Subcutaneous adipose tissue (tissue), 4 donors: ENCODE results near the gene PCSK5. TPM values are rescaled to one million over a fixed set of nuclear protein-coding genes. Genes with fewer than 3 reads are reported as not detected.

Source experiments
- total RNA-seq, 4 donors: library from RNA; depleted of rRNA; stranded (reverse); fragments of >200 nt; gene quantifications; one replicate each; pipeline ENCODE4 v1.1.0, GENCODE V29; 2016
- TF ChIP-seq, protein P1 (sequence below): fragments of 450-650 bp; IDR thresholded peaks from one replicate; pipeline ENCODE4 v1.5.1; 2016; ENCODE audit warnings: low read depth, mild to moderate bottlenecking, control low read depth, antibody characterized with exemption, moderate library complexity

The PCSK5 gene
- total RNA-seq, 4 donors from 2014 or later = 18.4 to 36.4 (median 20.1) TPM

DNA sequence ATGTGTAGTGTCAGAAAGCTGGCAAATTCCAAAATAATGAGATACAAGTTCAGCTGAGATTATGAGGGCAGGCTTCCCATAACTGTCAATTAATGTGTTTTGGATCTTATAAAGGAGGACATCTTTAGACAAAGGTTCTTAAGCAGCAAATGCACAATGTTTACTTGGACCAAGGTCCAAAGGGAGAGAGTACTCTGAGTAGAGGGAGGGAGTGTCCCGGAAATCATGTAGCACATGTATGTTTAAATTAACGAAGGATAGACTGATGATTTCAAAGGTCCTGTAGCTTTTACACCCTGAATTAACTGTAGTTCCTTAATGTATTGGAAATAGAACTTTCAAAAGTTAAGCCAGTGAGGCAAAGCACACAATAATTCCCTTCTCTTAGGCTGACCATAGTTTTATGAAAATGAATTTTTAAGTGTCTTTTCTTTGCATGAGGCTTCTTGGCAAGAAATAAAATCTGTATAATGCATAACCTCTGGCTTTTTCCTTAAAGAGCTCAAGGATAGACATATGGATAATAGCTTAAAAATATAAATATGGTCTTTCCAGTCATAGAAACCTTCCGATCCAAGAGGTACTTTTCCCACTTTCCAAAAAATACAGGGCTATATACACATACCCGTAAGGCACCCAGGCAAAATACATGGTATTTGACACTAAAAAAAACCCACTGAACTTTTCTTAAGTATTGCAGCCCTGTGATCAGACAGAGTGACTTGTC lies 93.0 kb downstream of the PCSK5 start:
- TF ChIP-seq, protein P1, sequence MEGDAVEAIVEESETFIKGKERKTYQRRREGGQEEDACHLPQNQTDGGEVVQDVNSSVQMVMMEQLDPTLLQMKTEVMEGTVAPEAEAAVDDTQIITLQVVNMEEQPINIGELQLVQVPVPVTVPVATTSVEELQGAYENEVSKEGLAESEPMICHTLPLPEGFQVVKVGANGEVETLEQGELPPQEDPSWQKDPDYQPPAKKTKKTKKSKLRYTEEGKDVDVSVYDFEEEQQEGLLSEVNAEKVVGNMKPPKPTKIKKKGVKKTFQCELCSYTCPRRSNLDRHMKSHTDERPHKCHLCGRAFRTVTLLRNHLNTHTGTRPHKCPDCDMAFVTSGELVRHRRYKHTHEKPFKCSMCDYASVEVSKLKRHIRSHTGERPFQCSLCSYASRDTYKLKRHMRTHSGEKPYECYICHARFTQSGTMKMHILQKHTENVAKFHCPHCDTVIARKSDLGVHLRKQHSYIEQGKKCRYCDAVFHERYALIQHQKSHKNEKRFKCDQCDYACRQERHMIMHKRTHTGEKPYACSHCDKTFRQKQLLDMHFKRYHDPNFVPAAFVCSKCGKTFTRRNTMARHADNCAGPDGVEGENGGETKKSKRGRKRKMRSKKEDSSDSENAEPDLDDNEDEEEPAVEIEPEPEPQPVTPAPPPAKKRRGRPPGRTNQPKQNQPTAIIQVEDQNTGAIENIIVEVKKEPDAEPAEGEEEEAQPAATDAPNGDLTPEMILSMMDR = no peak

DNA sequence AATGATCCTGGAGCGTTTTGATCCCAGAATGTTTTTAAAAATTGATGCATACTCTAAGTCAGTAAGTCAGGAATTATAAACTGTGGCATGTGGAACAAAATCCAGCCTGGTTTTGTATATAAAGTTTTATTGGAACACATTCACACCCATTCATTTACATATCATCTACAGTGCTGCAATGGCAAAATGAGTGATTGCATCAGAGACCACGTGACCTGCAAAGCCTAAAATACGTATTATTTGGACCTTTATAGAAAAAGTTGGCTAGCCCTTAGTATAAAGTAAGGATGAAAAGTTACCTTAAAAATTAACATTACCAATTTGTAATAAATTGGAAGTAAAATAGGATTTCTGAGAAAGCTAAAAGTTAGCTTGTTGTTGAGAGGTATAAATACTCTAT lies 95.0 kb downstream of the PCSK5 start:
- TF ChIP-seq, protein P1 = no peak

DNA sequence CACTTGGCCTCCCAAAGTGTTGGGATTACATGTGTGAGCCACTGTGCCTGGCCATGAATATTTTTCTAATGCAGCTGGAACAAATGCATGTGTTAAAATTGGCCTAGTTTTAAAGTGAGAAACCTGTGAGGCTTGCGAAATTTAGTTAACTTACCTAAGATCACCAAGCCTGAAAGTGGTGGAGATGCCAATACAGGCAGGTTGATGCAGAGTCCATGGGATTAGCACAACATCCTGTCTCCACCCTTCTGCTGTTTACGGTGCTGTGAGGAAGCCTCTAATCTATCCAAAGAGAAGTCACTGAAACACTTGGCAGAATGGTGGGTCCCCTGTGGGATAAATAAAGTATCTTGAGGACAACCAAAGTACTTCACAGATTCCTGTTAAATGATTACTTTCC lies 98.2 kb downstream of the PCSK5 start:
- TF ChIP-seq, protein P1 = no peak

DNA sequence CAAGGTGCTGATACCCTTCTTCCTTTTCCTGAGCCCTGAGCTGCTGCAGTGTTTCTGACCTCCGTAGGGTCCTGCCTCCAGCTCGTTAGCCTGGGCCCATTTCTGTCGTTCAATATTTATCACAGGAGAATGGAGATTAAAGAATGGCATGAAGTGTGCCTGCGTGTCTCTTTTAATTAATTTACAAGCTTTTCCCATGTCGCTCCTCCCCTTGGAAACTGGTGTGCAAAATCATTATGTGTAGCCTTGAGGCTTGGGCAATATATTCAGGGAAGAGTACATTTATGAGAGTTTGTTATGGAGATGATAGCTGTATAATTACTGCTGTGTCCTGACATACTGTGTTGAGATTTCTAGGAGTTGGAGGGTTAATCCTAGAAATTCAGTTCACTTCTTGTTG lies 99.7 kb downstream of the PCSK5 start:
- TF ChIP-seq, protein P1 = no peak

DNA sequence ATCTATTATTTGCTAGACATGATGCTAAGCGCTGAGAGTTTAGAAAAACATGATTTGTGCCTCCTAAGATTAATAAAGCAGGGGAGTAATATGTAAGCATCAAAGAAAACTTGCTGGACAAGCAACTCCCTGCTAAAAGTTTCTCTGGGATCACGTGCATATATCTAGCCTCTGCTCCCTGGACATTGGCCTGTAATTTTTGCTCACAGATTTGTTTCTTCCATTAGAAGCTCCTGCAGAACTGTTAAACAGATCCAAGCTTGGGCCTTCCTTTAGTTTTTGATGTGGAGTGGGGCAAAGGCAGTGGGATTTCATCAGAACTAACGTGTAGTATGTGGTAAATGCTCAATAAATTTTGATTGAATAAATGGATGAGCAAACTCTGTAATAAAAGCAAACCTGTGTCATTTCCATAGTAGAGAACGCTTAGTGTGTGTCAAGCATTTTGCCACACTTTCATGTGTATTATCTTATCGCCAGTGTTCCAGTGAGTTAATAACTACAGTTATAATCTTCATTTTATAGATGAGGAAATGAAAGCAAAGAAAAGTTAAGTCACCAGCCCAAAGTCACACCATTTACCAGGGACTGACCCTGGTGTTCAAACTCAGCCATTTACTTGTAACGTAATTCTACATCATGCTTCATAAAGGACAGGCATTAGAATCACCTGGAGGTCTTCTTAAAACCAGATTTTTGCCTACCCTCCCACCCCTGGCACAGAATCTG lies 100.3 kb downstream of the PCSK5 start:
- TF ChIP-seq, protein P1 = no peak

DNA sequence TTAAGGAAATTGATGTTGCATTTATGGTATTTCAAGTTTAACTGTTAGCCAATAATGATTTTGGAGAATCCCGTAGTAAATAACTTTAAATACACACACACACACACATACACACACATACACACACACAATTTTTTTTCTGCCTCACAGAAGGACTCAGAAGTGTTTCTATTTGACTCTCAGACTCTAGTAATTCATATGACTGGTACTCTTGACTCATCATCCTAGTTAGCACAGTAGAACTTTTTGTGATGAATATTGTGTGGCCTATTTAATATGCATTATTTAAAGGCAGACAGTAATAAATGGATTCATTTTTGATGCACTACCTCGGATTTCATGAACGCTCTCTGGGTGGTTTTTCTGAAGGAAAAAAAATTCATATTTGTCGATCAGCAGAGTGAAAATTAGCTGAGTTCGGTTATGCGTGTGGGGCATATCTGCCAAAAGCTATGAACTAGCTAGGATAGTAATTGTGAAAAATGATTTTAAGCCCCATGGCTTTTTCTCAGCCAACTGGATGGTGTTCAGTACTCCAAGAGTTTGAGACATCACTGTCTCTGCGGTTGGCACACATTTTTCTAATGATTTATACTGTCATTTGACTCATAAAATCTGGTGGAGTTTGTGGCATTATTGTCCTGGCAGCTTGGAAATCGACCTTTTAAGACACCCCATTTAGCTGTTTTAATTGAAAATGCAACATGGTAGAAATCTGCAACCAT lies 102.2 kb downstream of the PCSK5 start:
- TF ChIP-seq, protein P1 = no peak

DNA sequence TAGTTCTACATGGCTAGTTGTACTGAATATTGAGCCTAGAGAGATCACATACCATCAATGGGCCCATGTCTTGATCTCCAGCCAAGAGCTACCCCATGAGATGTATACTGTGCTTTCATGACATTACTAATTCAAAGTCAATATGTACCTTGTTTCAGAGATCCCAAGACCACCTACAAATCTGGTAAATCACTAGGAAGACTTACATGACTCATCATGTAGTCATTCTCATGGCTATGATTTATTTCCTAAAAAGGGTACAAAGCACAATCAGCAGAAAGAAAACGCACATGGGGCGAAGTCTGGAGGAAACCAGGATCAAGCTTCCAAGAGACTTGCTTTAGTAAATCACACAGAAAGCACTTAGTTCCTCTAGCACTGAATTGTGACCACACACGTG lies 103.0 kb downstream of the PCSK5 start:
- TF ChIP-seq, protein P1 = no peak
